GM13977 (cell line): ENCODE measurements around the gene VAV1.

ENCODE experiments used
- DNase-seq: peaks from one replicate; pipeline ENCODE4 v3.0.0; 2012; ENCODE audit warnings: low spot score
- in situ Hi-C: fragments of 300-500 bp; cut with MboI; formaldehyde crosslinking; loops from one replicate; pipeline ENCODE4 v1.12.0; 2022; ENCODE audit warnings: low sequenced_read_pairs, low pct_unique_long_range_greater_than_20kb, mixed read lengths, inconsistent platforms; ENCODE audit not compliant: unreplicated experiment
- TF ChIP-seq, protein P1 (sequence below): IDR thresholded peaks from 2 replicates; pipeline ENCODE4 v1.5.1; 2012; ENCODE audit warnings: mild to moderate bottlenecking, control low read depth; ENCODE audit not compliant: insufficient read depth; ENCODE audit errors: extremely low read depth, missing control alignments

The VAV1 gene

DNA sequence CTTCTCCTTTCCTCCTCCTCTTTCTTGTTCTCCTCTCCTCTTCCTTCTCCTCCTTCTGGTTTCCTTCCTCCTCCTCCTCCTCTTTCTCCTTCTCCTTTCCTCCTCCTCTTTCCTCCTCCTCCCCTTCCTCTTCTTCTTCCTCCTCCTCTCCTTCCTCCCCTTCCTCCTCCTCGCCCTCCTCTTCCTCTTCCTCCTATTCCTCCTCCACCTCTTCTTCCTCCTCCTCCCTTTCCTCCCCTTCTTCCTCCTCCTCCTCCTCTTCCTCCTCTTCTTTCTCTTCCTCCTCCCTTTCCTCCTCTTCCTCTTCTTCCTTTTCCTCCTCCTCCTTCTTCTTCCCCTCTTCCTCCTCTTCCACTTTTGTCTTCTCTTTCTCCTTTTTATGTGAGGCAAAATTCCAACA lies 59.9 kb downstream of the VAV1 start:
- TF ChIP-seq, protein P1, sequence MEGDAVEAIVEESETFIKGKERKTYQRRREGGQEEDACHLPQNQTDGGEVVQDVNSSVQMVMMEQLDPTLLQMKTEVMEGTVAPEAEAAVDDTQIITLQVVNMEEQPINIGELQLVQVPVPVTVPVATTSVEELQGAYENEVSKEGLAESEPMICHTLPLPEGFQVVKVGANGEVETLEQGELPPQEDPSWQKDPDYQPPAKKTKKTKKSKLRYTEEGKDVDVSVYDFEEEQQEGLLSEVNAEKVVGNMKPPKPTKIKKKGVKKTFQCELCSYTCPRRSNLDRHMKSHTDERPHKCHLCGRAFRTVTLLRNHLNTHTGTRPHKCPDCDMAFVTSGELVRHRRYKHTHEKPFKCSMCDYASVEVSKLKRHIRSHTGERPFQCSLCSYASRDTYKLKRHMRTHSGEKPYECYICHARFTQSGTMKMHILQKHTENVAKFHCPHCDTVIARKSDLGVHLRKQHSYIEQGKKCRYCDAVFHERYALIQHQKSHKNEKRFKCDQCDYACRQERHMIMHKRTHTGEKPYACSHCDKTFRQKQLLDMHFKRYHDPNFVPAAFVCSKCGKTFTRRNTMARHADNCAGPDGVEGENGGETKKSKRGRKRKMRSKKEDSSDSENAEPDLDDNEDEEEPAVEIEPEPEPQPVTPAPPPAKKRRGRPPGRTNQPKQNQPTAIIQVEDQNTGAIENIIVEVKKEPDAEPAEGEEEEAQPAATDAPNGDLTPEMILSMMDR = no peak
- in situ Hi-C loops = no loop called here

GRCh38 chr19:6833166-6833790 lies 60.8 kb downstream of the VAV1 start:
- TF ChIP-seq, protein P1 = no peak
- in situ Hi-C loops = no loop called here
- DNase-seq = no peak

More for the DNA sequence above, 59.9 kb downstream of the VAV1 start:
- no peak for DNase-seq

- in situ Hi-C loops = no loop called here
- TF ChIP-seq, protein P1 = no peak
- no peak for DNase-seq
Observed at GRCh38 chr19:6834433-6834832, 61.9 kb downstream of the VAV1 start.

DNA sequence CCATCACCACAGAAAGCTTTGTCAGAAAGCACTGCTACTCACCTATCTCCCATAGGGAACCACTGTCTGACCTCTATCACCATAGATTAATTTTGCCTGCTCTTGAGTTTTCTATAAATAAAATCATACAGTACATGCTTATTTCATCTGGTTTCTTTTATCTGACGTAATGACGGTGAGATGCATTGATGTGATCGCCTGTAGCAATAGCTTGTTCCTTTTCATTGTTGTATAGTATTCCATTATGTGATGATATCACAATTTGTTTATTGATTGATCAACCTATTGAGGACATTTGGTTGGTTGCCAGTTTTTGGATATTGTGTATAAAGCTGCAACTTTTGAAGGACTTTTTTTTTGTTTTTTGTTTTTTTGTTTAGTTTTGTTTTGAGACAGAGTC lies 63.0 kb downstream of the VAV1 start:
- DNase-seq = no peak
- in situ Hi-C loops = no loop called here
- TF ChIP-seq, protein P1 = no peak

GRCh38 chr19:6837525-6837924 lies 65.0 kb downstream of the VAV1 start:
- no peak for DNase-seq
- TF ChIP-seq, protein P1 = no peak
- in situ Hi-C loops = no loop called here

DNA sequence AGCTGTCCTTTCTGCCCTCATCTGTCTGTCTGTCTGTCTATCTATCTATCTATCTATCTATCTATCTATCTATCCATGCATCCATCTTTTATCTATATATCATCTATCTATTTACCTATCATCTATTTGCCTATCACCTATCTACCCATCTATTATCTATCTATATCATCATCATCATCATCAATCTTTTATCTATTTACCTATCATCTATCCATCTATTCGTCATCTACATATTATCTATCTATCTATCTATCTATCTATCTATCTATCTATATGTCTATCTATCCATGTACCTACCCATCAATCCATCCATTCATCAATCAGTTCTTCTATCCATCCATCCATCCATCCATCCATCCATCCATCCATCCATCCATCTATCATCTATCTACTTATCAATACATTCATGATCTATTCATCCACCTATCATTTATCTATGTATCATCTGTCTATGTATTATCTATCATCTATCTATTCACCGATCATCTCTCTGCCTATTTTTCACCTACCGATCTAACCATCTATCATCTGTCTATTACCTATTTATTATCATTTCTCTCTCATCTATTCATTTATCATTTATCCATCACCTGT lies 65.7 kb downstream of the VAV1 start:
- TF ChIP-seq, protein P1 = no peak
- DNase-seq = no peak
- in situ Hi-C loops = no loop called here
